Measurements from ENCODE around the gene CA14. TPM values are rescaled to one million over a fixed set of nuclear protein-coding genes. Genes with fewer than 3 reads are reported as not detected.
A peak's percentile ranks its signal among the peaks of the same experiment; 100 is the strongest.

CA14 gene
- total RNA-seq, 1 experiment from 2014 or later = 42.0 TPM

- no peak overlapping the region for H2AFZ ChIP-seq (ENCODE audit: low read length)
- H3K27me3 ChIP-seq (ENCODE audit: insufficient read depth, low read length) = no peaks in the 10 kb centered on the region
- Mint-ChIP-seq H3K27me3 (ENCODE audit: low read depth) (no peaks in the 10 kb centered on the region), H3K4me3 (peak overlapping the region; percentile 80 to 93), H3K9me3 (no peaks in the 10 kb centered on the region; a peak in 1 of 5 replicates), H3K27ac (peak overlapping the region; percentile 99 to 100 (median 99)), H3K36me3 (ENCODE audit: insufficient read depth in 1 of 3, low read depth in 3 of 3) (peaks cover 18 to 43% (median 38%) of the 10 kb centered on the region in 3 experiments), H3K4me1 (peaks cover 48 to 55% of the 10 kb centered on the region in 2 experiments)
- no peak overlapping the region for H2BK5ac ChIP-seq (ENCODE audit: insufficient read length, low read length)
- no peaks in the 10 kb centered on the region for H3K79me1 ChIP-seq (ENCODE audit: insufficient read depth, low read depth, low read length, poor library complexity, severe bottlenecking)
- H3K23ac ChIP-seq (ENCODE audit: insufficient read length, low read depth, low read length) = no peak overlapping the region
- H2AK5ac ChIP-seq (ENCODE audit: insufficient read length, low read length) = no peak overlapping the region
- no peak overlapping the region for H3K56ac ChIP-seq (ENCODE audit: insufficient read length, low read depth, low read length)
- no peak overlapping the region for H3K18ac ChIP-seq (ENCODE audit: insufficient read length, low read depth, low read length)
- H3K27ac ChIP-seq (ENCODE audit: insufficient read length, low read depth, low read length) = peak overlapping the region; percentile 31
- TF ChIP-seq CTCF (conservative IDR thresholded peaks at IDR 0.05) = no peak
- no peak overlapping the region for H2BK12ac ChIP-seq (ENCODE audit: insufficient read length, low read depth, low read length)
- H3K9ac ChIP-seq (ENCODE audit: extremely low read depth, insufficient read length, low read length) = peak overlapping the region; percentile 44
- H4K91ac ChIP-seq (ENCODE audit: insufficient read length, low read depth, low read length) = no peak overlapping the region
- DNase-seq = peak; percentile 91
- no peak overlapping the region for H4K5ac ChIP-seq (ENCODE audit: insufficient read length, low read depth, low read length)
- no peaks in the 10 kb centered on the region for H4K20me1 ChIP-seq (ENCODE audit: control insufficient read depth, insufficient read depth, insufficient read length)
- H3K4me1 ChIP-seq (ENCODE audit: insufficient read depth, low read length) = peaks cover 8% of the 10 kb centered on the region; the same call in 1 of the 2 replicates
- no peaks in the 10 kb centered on the region for H3K9me3 ChIP-seq (ENCODE audit: control insufficient read depth, low read depth, low read length)
- H3K14ac ChIP-seq (ENCODE audit: insufficient read depth, low read length) = no peak overlapping the region
- no CpG with 5 or more reads among the region's 11 CpGs for WGBS (ENCODE audit: extremely low coverage, insufficient read length, low lambda C conversion rate)
- H3K4ac ChIP-seq (ENCODE audit: low read depth, low read length) = no peak overlapping the region
- H2BK120ac ChIP-seq (ENCODE audit: low read depth, low read length, poor library complexity, severe bottlenecking) = no peak overlapping the region
- no peak overlapping the region for H2BK15ac ChIP-seq (ENCODE audit: low read depth, low read length)
- H3K79me2 ChIP-seq (ENCODE audit: insufficient read depth, low read length) = no peaks in the 10 kb centered on the region; the same call in 1 of the 2 replicates
- peak overlapping the region; percentile 79 for H3K4me2 ChIP-seq (ENCODE audit: insufficient read depth, insufficient read length, low read length)
- H3T11ph ChIP-seq (ENCODE audit: low read length) = no peak overlapping the region
- no peak overlapping the region for H4K8ac ChIP-seq (replicated peaks; ENCODE audit: insufficient read length, low read depth, low read length)
- no peak overlapping the region for H2BK20ac ChIP-seq (ENCODE audit: low read depth, low read length, poor library complexity, severe bottlenecking)
- peaks cover 41% of the 10 kb centered on the region for H3K23me2 ChIP-seq (ENCODE audit: insufficient read length, low read depth, low read length, poor library complexity, severe bottlenecking)
These were observed 2.4 kb downstream of the CA14 start for GRCh38 chr1:150259758-150260669.

Data from H9 (cell line).